SW 1271 (cell line): ENCODE results near the gene PIK3CD.
"Not testable (repeated sequence)": the region's sequence is repeated elsewhere in the genome, so short reads cannot be mapped to it uniquely, and the experiment has no call there.

Source experiments
- DNase-seq, 2 experiments: peaks; one replicate each; lab custom pipeline; 2025; lab: John Stamatoyannopoulos, UW

Gene PIK3CD

GRCh38 chr1:9654834-9655723 lies 3.5 kb downstream of the PIK3CD start:
- DNase-seq: no peak

- no peak for DNase-seq
These were observed 4.3 kb downstream of the PIK3CD start for GRCh38 chr1:9655836-9656235.

DNA sequence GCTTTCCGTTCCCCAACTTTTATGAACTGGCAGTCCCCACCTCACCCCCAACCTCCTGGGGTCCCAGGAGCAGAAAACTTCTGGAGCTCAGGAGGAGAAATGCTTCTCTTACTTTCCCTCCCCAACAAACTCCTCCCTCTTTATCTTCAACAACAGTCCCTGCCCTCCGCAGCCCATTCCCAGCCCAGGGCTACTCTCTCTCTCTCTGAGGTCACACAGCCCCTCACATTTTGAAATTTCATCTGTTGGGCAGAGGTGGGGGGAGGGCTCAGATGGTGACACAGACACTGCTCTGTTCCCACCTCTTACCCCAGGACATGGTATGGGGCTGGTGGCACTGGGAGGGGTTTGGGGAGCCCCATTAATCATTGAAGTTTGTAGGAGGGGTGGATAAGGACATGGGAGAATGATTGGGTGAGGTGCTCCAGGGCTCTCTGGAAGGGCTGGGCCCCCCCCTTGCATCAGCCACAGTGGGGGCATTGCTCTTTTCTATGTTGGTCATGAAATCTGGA lies 6.0 kb downstream of the PIK3CD start:
- DNase-seq: no peak

- DNase-seq: no peak
These were observed 6.7 kb downstream of the PIK3CD start for GRCh38 chr1:9658199-9658598.

GRCh38 chr1:9659328-9659727 lies 7.8 kb downstream of the PIK3CD start:
- DNase-seq: no peak

- DNase-seq: no peak
These were observed 11.7 kb downstream of the PIK3CD start for GRCh38 chr1:9663257-9663656.

DNA sequence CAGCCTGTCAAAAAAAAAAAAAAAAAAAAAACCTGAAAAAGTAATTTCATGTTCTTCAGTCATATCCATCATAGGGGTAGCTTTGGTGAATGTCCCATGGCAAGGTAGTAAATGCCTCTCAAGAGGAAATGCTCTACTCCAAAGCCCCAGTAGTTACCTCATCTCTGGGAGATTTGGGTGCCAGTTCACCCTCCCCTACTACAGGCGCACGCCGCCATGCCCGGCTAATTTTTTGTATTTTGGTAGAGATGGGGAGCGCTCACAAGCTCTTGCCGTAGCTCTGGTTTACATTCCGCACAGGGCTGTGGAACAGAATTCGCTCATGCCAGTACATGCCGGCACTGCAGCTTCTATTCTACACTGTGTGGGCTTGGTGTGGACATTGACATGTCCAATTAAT lies 13.7 kb downstream of the PIK3CD start:
- DNase-seq: no peak

DNA sequence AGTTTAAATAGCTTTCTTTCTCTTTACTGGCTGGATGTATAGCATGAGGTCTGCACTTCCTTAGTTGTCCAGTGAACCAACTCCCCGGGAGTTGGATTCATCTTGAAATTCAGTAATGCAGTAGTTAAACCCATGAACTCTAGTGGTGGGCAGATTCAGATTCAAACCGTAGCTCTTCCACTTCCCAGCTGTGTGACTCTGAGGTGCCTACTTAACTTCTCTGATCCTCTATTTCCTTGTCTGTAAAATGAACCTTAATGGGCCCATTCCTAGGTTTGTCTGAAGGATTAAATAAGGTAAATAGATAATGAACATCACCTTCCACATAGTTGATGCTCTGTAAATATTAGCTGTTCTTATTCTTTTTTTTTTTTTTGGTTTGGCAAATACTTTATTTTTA lies 16.5 kb downstream of the PIK3CD start:
- DNase-seq: no peak

- DNase-seq: no peak
These were observed 18.6 kb downstream of the PIK3CD start for GRCh38 chr1:9670085-9670484.

DNA sequence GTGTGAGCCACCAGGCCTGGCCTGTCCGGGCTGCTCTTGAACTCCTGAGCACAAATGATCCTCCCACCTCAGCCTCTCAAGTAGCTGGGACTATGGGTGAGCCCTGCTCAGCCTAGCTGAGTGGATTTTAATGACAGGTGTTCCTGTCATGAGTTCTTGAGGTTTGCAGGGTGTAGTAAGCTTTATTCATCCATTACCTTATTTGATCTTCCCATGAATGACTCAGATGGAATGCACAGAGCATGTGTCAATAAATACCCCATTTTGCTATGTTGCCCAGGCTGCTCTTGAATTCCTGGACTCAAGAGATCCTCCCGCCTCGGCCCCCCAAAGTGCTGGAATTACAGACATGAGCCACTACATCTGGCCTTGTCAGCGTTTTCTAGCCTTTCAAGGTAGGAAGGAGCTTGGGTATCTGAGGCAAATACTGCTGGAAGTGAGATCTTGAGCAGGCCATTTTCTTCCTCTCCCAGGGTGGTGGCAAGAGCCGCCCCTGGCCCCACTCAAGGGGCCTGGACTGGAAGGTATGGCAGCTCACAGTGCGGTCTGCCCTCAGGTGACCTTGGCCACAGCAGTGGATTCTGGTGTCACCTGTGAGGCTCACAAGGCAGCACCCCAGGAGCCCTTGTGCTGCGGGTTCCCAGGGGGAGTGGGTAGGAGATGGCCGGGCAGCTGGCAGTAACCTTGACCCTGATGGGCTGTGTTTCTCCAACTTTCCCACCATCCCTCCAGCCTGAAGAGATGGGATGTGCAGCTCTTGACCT lies 20.0 kb downstream of the PIK3CD start:
- no peak for DNase-seq

GRCh38 chr1:9672444-9672843 lies 20.9 kb downstream of the PIK3CD start:
- no peak for DNase-seq

GRCh38 chr1:9675393-9675792 lies 23.9 kb downstream of the PIK3CD start:
- no peak for DNase-seq

- not testable (repeated sequence) for DNase-seq
These were observed 24.6 kb downstream of the PIK3CD start for GRCh38 chr1:9676128-9676527.

- DNase-seq: no peak
These were observed 25.4 kb downstream of the PIK3CD start for GRCh38 chr1:9676815-9677393.

- no peak for DNase-seq
These were observed 28.6 kb downstream of the PIK3CD start for GRCh38 chr1:9680091-9680490.

DNA sequence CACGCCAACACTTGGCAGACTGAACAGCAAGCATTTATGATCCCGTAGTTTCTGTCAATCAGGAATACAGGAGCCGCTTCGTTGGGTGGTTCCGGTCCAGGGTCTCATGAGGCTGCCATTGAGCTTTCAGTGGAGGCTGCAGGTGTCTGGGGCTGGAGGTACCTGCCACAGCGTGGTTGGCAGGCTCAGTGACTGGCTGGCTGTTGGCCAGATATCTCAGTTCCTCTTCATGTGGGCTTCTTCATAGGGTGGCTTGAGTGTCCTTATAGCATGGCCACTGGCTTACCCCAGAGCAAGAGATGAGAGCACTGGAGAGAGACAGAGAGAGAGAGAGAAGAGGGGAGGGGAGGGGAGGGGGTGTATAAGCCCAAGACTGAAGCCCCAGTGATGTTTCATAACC lies 29.3 kb downstream of the PIK3CD start:
- DNase-seq: no peak

DNA sequence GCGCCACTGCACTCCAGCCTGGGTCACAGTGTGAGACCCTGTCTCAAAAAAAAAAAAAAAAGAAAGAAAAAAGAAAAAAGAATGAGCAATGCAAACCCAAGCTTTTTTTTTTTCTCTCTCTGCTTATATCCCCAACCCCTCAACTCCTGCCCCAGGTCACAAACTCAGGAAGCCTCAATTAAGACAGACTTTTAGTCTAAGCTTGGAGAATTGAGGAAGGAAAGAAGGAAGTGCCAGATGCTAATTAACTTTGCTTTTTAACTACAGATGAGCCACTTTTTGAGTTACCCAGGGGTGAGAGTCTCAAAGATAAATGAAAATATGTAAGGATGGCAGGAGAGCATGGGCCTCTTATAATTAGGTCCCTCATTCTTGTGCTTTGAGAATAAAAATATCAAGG lies 33.3 kb downstream of the PIK3CD start:
- no peak for DNase-seq

DNA sequence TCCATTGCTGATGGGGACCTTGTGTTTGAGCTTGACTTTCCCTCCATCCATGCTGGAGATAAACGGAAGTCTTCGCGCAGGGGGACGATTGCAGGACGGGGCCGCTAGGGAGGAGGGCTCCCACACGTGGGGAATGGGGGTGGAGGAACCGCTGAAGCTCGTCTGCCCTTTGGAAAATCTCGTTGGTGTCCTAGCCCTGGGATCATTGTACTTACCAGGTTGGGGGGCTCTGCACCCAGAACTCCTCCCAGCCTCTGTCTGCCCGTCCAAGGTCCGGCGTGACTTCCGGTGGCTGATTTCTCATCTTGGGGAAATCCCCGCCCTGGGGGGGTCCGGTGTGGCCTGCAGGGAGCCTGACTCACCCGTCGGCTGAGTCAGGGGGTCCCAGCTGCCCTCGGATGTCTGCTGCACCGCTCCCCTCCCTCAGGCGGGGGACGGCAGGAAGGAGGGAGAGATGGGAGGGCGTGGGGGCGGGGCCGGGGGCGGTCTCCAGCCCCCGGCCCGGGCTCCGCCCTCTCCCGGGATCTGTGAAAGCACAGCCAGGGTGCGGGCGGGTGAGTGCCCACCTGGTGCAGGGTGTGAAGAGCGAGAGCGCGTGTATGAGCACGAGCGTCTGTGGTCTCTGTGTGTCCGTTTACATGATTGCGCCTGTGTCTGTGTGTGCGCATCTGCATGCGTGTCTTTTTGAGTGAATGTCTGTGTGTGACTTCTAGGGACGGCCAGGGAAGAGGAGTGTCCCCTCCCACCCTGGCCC lies 35.8 kb downstream of the PIK3CD start:
- peak; percentile 39 to 52 for DNase-seq

DNA sequence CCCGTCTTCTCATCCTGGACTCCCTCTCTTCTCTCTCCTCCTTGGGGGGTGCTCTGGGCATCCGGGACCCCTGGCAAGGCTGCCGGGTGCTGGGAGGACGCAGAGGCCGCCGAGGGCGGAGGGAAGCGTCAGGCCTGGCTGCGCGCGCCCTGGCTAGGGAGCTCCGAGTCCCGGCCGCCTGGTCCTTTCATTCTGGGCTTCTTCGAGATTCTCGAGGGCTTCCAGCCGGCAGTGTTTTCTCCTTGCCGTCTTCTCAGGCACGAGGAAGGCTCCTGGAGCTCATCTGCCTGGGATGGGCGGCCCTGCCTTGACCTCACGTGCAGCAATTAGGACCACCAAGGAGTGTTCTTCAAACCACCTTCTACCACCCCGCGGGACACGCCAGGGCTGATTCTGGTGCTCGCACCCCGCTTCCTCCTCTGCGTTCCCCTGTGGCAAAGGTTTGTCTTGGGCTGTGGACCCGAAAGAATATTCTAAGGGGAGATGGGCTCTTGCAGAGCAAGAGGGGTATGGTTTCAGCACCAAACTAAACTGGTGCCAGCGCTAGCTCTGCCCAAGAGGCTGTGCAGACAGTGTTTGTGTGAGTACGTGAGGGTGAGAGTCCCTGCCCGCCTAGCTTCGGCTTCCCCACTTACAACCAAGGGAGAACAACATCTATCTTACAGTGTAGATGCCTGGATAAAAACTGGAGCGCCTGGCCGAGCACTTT lies 36.5 kb downstream of the PIK3CD start:
- no peak for DNase-seq

DNA sequence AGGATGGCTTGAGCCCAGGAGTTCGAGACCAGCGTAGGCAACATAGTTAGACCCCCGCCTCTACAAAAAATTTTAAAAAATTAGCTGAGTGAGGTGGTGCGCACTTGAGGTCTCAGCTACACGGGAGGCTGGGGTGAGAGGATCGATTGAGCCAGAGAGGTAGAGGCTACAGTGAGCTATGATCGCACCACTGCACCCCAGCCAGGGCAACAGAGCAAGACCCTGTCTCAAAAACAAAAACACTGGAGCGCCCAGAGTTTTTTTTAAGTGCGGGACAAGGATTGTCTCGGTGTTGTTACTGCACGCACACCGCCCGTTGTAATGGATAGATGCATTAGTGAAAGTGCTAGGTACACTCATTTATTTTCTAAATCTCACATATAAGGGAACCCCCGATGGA lies 37.1 kb downstream of the PIK3CD start:
- no peak for DNase-seq

GRCh38 chr1:9689011-9689706 lies 37.6 kb downstream of the PIK3CD start:
- peak in 1 of 2 experiments; percentile 44 for DNase-seq
